ENCODE measurements around the gene C6orf132.

GRCh38 chr6:42155293-42155692 lies 12.9 kb upstream of the C6orf132 start:
- TF ChIP-seq CTCF (IDR thresholded peaks at IDR 0.05) (no peak), POLR2A (IDR thresholded peaks at IDR 0.05) (no peak)

All from body of pancreas (tissue), 4 donors.